ENCODE data around the gene SPEM1.
"Not testable (repeated sequence)": the region's sequence is repeated elsewhere in the genome, so short reads cannot be mapped to it uniquely, and the experiment has no call there.

SPEM1 gene

DNA sequence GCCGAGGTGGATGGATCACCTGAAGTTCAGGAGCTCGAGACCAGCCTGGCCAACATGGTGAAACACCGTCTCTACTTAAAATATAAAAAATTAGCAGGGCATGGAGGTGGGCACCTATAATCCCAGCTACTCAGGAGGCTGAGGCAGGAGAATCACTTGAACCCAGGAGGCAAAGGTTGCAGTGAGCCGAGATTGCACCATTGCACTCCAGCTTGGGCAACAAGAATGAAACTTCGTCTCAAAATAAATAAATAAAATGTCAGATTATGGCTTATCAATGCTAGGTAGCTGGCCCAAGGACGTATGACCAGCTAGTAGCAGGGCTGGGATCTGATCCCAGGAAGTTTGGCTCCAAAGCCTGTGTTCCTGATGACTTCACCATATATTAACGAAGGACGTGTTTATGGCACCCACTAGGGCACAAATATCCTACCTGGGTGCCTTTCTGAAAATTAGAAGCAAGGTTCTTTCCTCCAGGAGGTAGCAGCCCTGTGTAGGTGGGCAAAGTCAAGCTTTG lies 50.4 kb downstream of the SPEM1 start:
- DNase-seq (ENCODE audit: low read depth in 2 of 2), result not testable (repeated sequence)
